ENCODE data around the gene MAML2. TPM values are rescaled to one million over a fixed set of nuclear protein-coding genes. Genes with fewer than 3 reads are reported as not detected.

The MAML2 gene
- total RNA-seq, 2 experiments from 2014 or later = 0.15 to 1.0 TPM

GRCh38 chr11:96105944-96106343, 237.1 kb downstream of the MAML2 start:
- Histone ChIP-seq H3K4me3 (ENCODE audit: low read depth, low read length, poor library complexity, severe bottlenecking) (no peak overlapping the region), H3K27ac (ENCODE audit: low read depth, low read length, poor library complexity, severe bottlenecking) (no peak overlapping the region), H3K4me2 (ENCODE audit: low read length) (no peak overlapping the region), H2AFZ (ENCODE audit: low read length) (no peak overlapping the region), H3K9me2 (ENCODE audit: insufficient read depth, low read length) (no peaks in the 10 kb centered on the region), H3K4me1 (ENCODE audit: insufficient read depth, low read length, poor library complexity, severe bottlenecking) (no peaks in the 10 kb centered on the region), H3K79me2 (ENCODE audit: insufficient read depth, low read depth, low read length) (no peaks in the 10 kb centered on the region), H3K9me3 (ENCODE audit: low read length) (no peaks in the 10 kb centered on the region), H4K20me1 (ENCODE audit: insufficient read depth, low read length) (no peaks in the 10 kb centered on the region), H3K36me3 (ENCODE audit: insufficient read depth, low read length) (no peaks in the 10 kb centered on the region)
- ChIA-PET POLR2A (no interaction called here), CTCF (ENCODE audit: unreplicated experiment) (no interaction called here)
- TF ChIP-seq CTCF (conservative IDR thresholded peaks at IDR 0.05; ENCODE audit: low read length) (no peak), EZH2phosphoT487 (IDR thresholded peaks at IDR 0.05; ENCODE audit: borderline replicate concordance, low read depth, low read length) (no peak)
- DNase-seq (ENCODE audit: low spot score) = no peak
- intact Hi-C loops (cut with micrococcal nuclease; ENCODE audit: unreplicated experiment) = no loop called here
- no TSS peak for BruUV-seq (replicated peaks)

GRCh38 chr11:96105197-96105895, 237.6 kb downstream of the MAML2 start:
- no peak for DNase-seq (ENCODE audit: low spot score)
- POLR2A ChIA-PET = interaction anchor here (0.8 kb wide), 1 partner anchor 16 kb away, joined by 3 read pairs; no protein-coding TSS in a partner anchor
- Histone ChIP-seq H3K36me3 (ENCODE audit: insufficient read depth, low read length) (no peaks in the 10 kb centered on the region), H2AFZ (ENCODE audit: low read length) (no peak overlapping the region), H4K20me1 (ENCODE audit: insufficient read depth, low read length) (no peaks in the 10 kb centered on the region), H3K9me2 (ENCODE audit: insufficient read depth, low read length) (no peaks in the 10 kb centered on the region), H3K27ac (ENCODE audit: low read depth, low read length, poor library complexity, severe bottlenecking) (no peak overlapping the region), H3K9me3 (ENCODE audit: low read length) (no peaks in the 10 kb centered on the region), H3K79me2 (ENCODE audit: insufficient read depth, low read depth, low read length) (no peaks in the 10 kb centered on the region), H3K4me1 (ENCODE audit: insufficient read depth, low read length, poor library complexity, severe bottlenecking) (no peaks in the 10 kb centered on the region), H3K4me2 (ENCODE audit: low read length) (no peak overlapping the region), H3K4me3 (ENCODE audit: low read depth, low read length, poor library complexity, severe bottlenecking) (no peak overlapping the region)
- intact Hi-C loops (cut with micrococcal nuclease; ENCODE audit: unreplicated experiment) = no loop called here
- TF ChIP-seq CTCF (conservative IDR thresholded peaks at IDR 0.05; ENCODE audit: low read length) (no peak), EZH2phosphoT487 (IDR thresholded peaks at IDR 0.05; ENCODE audit: borderline replicate concordance, low read depth, low read length) (no peak)
- BruUV-seq (replicated peaks) = no TSS peak
- CTCF ChIA-PET (ENCODE audit: unreplicated experiment) = no interaction called here

- Histone ChIP-seq H3K9me2 (ENCODE audit: insufficient read depth, low read length) (no peaks in the 10 kb centered on the region), H3K4me2 (ENCODE audit: low read length) (no peak overlapping the region), H3K36me3 (ENCODE audit: insufficient read depth, low read length) (no peaks in the 10 kb centered on the region), H3K4me3 (ENCODE audit: low read depth, low read length, poor library complexity, severe bottlenecking) (no peak overlapping the region), H3K4me1 (ENCODE audit: insufficient read depth, low read length, poor library complexity, severe bottlenecking) (no peaks in the 10 kb centered on the region), H3K79me2 (ENCODE audit: insufficient read depth, low read depth, low read length) (no peaks in the 10 kb centered on the region), H3K9me3 (ENCODE audit: low read length) (no peaks in the 10 kb centered on the region), H4K20me1 (ENCODE audit: insufficient read depth, low read length) (no peaks in the 10 kb centered on the region), H3K27ac (ENCODE audit: low read depth, low read length, poor library complexity, severe bottlenecking) (no peak overlapping the region), H2AFZ (ENCODE audit: low read length) (no peak overlapping the region)
- DNase-seq (ENCODE audit: low spot score) = no peak
- POLR2A ChIA-PET = interaction anchor here (0.8 kb wide), 1 partner anchor 17 kb away, joined by 3 read pairs; no protein-coding TSS in a partner anchor
- no peak for TF ChIP-seq CTCF (conservative IDR thresholded peaks at IDR 0.05; ENCODE audit: low read length)
- TF ChIP-seq EZH2phosphoT487 (IDR thresholded peaks at IDR 0.05; ENCODE audit: borderline replicate concordance, low read depth, low read length) = no peak
- CTCF ChIA-PET (ENCODE audit: unreplicated experiment) = no interaction called here
- no TSS peak for BruUV-seq (replicated peaks)
- intact Hi-C loops (cut with micrococcal nuclease; ENCODE audit: unreplicated experiment) = no loop called here
Measured at GRCh38 chr11:96104496-96104895, 238.5 kb downstream of the MAML2 start.
